Left lung (tissue), 10 donors: ENCODE data around the gene CNTN4. TPM values are rescaled to one million over a fixed set of nuclear protein-coding genes. Genes with fewer than 3 reads are reported as not detected.
A peak's percentile ranks its signal among the peaks of the same experiment; 100 is the strongest.

ENCODE experiments used
- ATAC-seq: fragments of 200-7000 bp; cut with Tn5 transposase; one replicate; pipeline ENCODE4 v1.9.1; 2020; ENCODE audit warnings: moderate library complexity
- DNase-seq, 4 donors: peaks; one replicate each; pipeline ENCODE4 v3.0.0-alpha.2; 2013 to 2020
- H3K27ac ChIP-seq, 2 donors: fragments of 200-600 bp; sonication (generic) in 1 of 2; one replicate each; pipeline versions ENCODE4 v1.5.0 to v1.8.0; 2020 to 2021
- H3K27me3 ChIP-seq, 2 donors: fragments of 200-600 bp; sonication (generic) in 1 of 2; one replicate each; pipeline versions ENCODE4 v1.5.0 to v1.8.0; 2020 to 2021
- H3K36me3 ChIP-seq, 2 donors: fragments of 200-600 bp; sonication (generic) in 1 of 2; one replicate each; pipeline versions ENCODE4 v1.5.0 to v1.8.0; 2020 to 2021
- H3K4me1 ChIP-seq, 2 donors: fragments of 200-600 bp; one replicate each; pipeline ENCODE4 v1.8.0; 2021
- H3K4me3 ChIP-seq, 2 donors: fragments of 200-600 bp; sonication (generic) in 1 of 2; one replicate each; pipeline versions ENCODE4 v1.5.0 to v1.8.0; 2020 to 2021; ENCODE audit warnings: mild to moderate bottlenecking in 1 of 2
- H3K9me3 ChIP-seq, 2 donors: fragments of 200-600 bp; sonication (generic) in 1 of 2; one replicate each; pipeline versions ENCODE4 v1.5.0 to v1.8.0; 2020 to 2021
- intact Hi-C, 2 donors: fragments of 100-400 bp; cut with DNase I; formaldehyde crosslinking; loops; one replicate each; pipeline versions ENCODE4 v1.11.2 to v1.14.2; 2022
- polyA plus RNA-seq, 6 donors: library from polyadenylated mRNA; unstranded; fragments of 120-200 nt; gene quantifications; one replicate each; pipeline ENCODE4 v1.2.1, GENCODE V29; 2013; ENCODE audit not compliant: insufficient read length in 6 of 6
- total RNA-seq, 2 donors: library from RNA; stranded (reverse); fragmentation: NEBNext Ultra II Directional; extraction: Animal tissue kit (Norgen Biotek cat#: 25700); gene quantifications; one replicate each; pipeline ENCODE4 v1.2.1, GENCODE V29; 2021
- TF ChIP-seq, protein P1 (sequence below), 2 donors: fragments of 200-600 bp; sonication (generic) in 1 of 2; IDR thresholded peaks; one replicate each; pipeline versions ENCODE4 v1.5.0 to v1.8.0; 2021; ENCODE audit warnings: antibody characterized with exemption in 2 of 2
- donor health status: DM: no; HTN: yes; CAD: no.
- donor health status: DM: no; HTN: no; CAD: no.

Gene CNTN4
- total and polyA plus RNA-seq, 8 donors: 5.9 to 10.4 (median 8.2) TPM

- Histone ChIP-seq H3K4me3 (no peak overlapping the region), H3K4me1 (no peaks in the 10 kb centered on the region), H3K9me3 (no peaks in the 10 kb centered on the region), H3K27ac (no peak overlapping the region), H3K36me3 (no peaks in the 10 kb centered on the region), H3K27me3 (no peaks in the 10 kb centered on the region)
- TF ChIP-seq, protein P1, sequence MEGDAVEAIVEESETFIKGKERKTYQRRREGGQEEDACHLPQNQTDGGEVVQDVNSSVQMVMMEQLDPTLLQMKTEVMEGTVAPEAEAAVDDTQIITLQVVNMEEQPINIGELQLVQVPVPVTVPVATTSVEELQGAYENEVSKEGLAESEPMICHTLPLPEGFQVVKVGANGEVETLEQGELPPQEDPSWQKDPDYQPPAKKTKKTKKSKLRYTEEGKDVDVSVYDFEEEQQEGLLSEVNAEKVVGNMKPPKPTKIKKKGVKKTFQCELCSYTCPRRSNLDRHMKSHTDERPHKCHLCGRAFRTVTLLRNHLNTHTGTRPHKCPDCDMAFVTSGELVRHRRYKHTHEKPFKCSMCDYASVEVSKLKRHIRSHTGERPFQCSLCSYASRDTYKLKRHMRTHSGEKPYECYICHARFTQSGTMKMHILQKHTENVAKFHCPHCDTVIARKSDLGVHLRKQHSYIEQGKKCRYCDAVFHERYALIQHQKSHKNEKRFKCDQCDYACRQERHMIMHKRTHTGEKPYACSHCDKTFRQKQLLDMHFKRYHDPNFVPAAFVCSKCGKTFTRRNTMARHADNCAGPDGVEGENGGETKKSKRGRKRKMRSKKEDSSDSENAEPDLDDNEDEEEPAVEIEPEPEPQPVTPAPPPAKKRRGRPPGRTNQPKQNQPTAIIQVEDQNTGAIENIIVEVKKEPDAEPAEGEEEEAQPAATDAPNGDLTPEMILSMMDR (IDR thresholded peaks at IDR 0.05): peak; percentile 21 to 42
- DNase-seq (peak in 2 of 4 donors; percentile 6 to 65), ATAC-seq (peak; percentile 88)
- intact Hi-C loops: no loop called here
Observed at GRCh38 chr3:2156244-2156847, 57.7 kb downstream of the CNTN4 start.

DNA sequence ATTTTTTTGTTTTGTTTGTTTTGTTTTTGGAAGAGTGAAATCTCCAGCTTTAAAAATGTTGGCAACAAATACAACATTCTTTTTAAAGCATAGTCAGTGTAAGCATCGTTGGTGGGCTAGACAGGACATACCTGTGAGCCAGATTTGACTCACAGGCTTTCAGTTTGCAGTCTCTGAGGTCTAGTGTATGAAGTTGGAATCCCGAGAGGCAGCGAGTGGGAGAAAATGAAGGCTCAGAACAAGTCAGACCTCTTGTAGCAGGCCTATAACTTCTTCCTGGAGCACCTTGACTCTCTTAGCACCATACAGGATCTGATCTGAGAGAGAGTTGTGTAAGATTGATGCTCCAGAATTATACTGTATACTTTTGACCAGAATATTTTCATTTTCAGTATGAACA, 60.2 kb downstream of the CNTN4 start:
- Histone ChIP-seq H3K27ac (no peak overlapping the region), H3K27me3 (no peaks in the 10 kb centered on the region), H3K4me1 (no peaks in the 10 kb centered on the region), H3K4me3 (no peak overlapping the region), H3K36me3 (no peaks in the 10 kb centered on the region), H3K9me3 (no peaks in the 10 kb centered on the region)
- TF ChIP-seq, protein P1 (IDR thresholded peaks at IDR 0.05): no peak
- no peak for DNase-seq
- intact Hi-C loops: no loop called here
- ATAC-seq: no peak

DNA sequence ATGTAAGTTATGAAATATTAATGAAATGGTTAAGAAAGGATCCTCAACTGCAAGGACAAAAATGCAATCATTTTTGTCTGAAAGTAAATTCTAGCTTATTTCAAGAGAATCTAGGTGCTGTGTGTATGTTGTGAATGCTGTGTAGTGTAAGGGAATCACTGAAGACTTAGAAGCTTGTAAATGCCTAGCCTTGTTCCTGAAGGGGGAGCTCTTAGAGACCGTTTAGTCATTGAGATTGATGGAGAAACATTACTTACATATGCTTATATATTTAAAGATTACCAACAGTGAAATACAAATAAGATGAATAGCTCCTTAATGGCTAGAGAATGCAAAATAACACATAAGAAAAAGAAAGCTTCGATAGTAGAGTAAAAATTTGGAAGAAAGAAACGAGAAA, 67.9 kb downstream of the CNTN4 start:
- H3K4me3 ChIP-seq: no peak overlapping the region
- H3K27me3 ChIP-seq: no peaks in the 10 kb centered on the region
- no peak overlapping the region for H3K27ac ChIP-seq
- DNase-seq: peak in 1 of 4 donors; percentile 2
- intact Hi-C loops: no loop called here
- peak; percentile 47 for ATAC-seq
- no peaks in the 10 kb centered on the region for H3K4me1 ChIP-seq
- TF ChIP-seq, protein P1 (IDR thresholded peaks at IDR 0.05): no peak
- no peaks in the 10 kb centered on the region for H3K9me3 ChIP-seq
- no peaks in the 10 kb centered on the region for H3K36me3 ChIP-seq

- no peak overlapping the region for H3K4me3 ChIP-seq
- H3K36me3 ChIP-seq: no peaks in the 10 kb centered on the region
- DNase-seq (no peak), ATAC-seq (no peak)
- H3K27me3 ChIP-seq: no peaks in the 10 kb centered on the region
- intact Hi-C loops: no loop called here
- no peaks in the 10 kb centered on the region for H3K4me1 ChIP-seq
- no peak overlapping the region for H3K27ac ChIP-seq
- peaks cover 0 to 17% of the 10 kb centered on the region in 2 donors for H3K9me3 ChIP-seq
- TF ChIP-seq, protein P1 (IDR thresholded peaks at IDR 0.05): no peak
Observed at GRCh38 chr3:2172561-2173171, 74.0 kb downstream of the CNTN4 start.

DNA sequence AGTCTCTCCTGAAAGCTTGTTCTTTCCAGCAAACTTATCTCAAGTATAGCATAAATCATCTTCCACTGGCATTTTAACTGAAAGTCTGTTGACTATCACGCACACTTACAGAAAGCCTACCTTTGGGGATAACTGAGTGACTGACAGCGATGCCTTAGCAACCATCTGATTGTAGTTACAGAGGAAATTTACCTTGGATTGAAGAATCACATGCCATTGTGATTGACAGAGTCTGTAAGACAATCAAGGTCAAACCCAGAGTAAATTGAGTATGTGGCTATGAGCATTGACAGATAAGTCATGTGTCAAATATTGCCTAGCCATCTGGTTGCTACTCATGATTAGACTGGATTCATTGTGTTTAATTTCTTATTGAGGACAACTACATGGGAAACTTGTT, 82.0 kb downstream of the CNTN4 start:
- Histone ChIP-seq H3K27me3 (no peaks in the 10 kb centered on the region), H3K27ac (no peak overlapping the region), H3K36me3 (no peaks in the 10 kb centered on the region), H3K4me3 (no peak overlapping the region), H3K4me1 (no peaks in the 10 kb centered on the region), H3K9me3 (no peaks in the 10 kb centered on the region)
- intact Hi-C loops: no loop called here
- ATAC-seq (no peak), DNase-seq (no peak)
- TF ChIP-seq, protein P1 (IDR thresholded peaks at IDR 0.05): no peak
